LNCAP (cell line): ENCODE data around the gene ATXN7L1.

Experiments
- CTCF ChIP-seq: fragments of 450-650 bp; IDR thresholded peaks from 2 replicates; pipeline ENCODE4 v1.5.1; 2017; ENCODE audit warnings: mild to moderate bottlenecking

ATXN7L1 gene

GRCh38 chr7:105853931-105854419, 22.4 kb downstream of the ATXN7L1 start:
- TF ChIP-seq CTCF, result no peak

- no peak for TF ChIP-seq CTCF
Observed at GRCh38 chr7:105851064-105851463, 25.3 kb downstream of the ATXN7L1 start.

GRCh38 chr7:105849122-105849855, 27.1 kb downstream of the ATXN7L1 start:
- no peak for TF ChIP-seq CTCF

- TF ChIP-seq CTCF, result no peak
Observed at GRCh38 chr7:105846404-105846803, 30.0 kb downstream of the ATXN7L1 start.

GRCh38 chr7:105841866-105842265, 34.5 kb downstream of the ATXN7L1 start:
- TF ChIP-seq CTCF, result no peak

GRCh38 chr7:105840981-105841749, 35.2 kb downstream of the ATXN7L1 start:
- no peak for TF ChIP-seq CTCF

- no peak for TF ChIP-seq CTCF
Observed at GRCh38 chr7:105839266-105839665, 37.1 kb downstream of the ATXN7L1 start.
